Panc1 (cell line): ENCODE measurements around the gene C3orf38. TPM values are rescaled to one million over a fixed set of nuclear protein-coding genes. Genes with fewer than 3 reads are reported as not detected.

Experiments
- ATAC-seq: fragments of 200-7000 bp; cut with Tn5 transposase; 2 replicates; pipeline ENCODE4 v1.9.1; 2020; ENCODE audit warnings: mild to moderate bottlenecking, moderate library complexity
- BruUV-seq: library from RNA; stranded (reverse); fragments of 400-500 nt; replicated peaks from 2 replicates; lab custom pipeline; 2021; lab: Mats Ljungman, UMichigan
- CTCF ChIA-PET: fragments of 300-600 bp; sonication (Branson Sonifier 250); formaldehyde crosslinking; loops from one replicate; lab custom pipeline; 2022; ENCODE audit warnings: antibody characterized with exemption; lab: Charles Lee
- POLR2A ChIA-PET: fragments of 300-600 bp; sonication (Branson Sonifier 250); formaldehyde crosslinking; loops from one replicate; lab custom pipeline; 2022; ENCODE audit warnings: antibody characterized with exemption; lab: Charles Lee
- DNase-seq: peaks from one replicate; pipeline ENCODE4 v3.0.0-alpha.2; 2010; ENCODE audit warnings: low read depth, low spot score
- H3K27ac ChIP-seq: 2 replicates; pipeline ENCODE4 v1.5.1; 2011; ENCODE audit warnings: mild to moderate bottlenecking, low read length, inconsistent platforms
- H3K27me3 ChIP-seq: fragments of 200-500 bp; sonication (Bioruptor generic); 2 replicates; pipeline ENCODE4 v1.6.0; 2014; ENCODE audit warnings: low read length, inconsistent platforms; ENCODE audit not compliant: control insufficient read depth, insufficient read depth
- H3K36me3 ChIP-seq: fragments of 200-500 bp; sonication (Bioruptor generic); 2 replicates; pipeline ENCODE4 v1.5.1; 2014; ENCODE audit warnings: inconsistent platforms, mild to moderate bottlenecking, low read length, moderate library complexity; ENCODE audit not compliant: control insufficient read depth, insufficient read depth
- H3K4me1 ChIP-seq: 2 replicates; pipeline ENCODE4 v1.5.1; 2011; ENCODE audit warnings: inconsistent platforms, mild to moderate bottlenecking, low read length, moderate library complexity; ENCODE audit not compliant: control insufficient read depth, insufficient read depth
- H3K4me3 ChIP-seq, 2 experiments: 2 replicates each; pipeline ENCODE4 v1.5.1; 2011 to 2012; ENCODE audit warnings: low read depth in 2 of 2, low read length in 2 of 2, mild to moderate bottlenecking in 2 of 2, inconsistent platforms in 1 of 2, moderate library complexity in 1 of 2
- H3K9me3 ChIP-seq: fragments of 200-500 bp; sonication (Bioruptor generic); 2 replicates; pipeline ENCODE4 v1.5.1; 2014; ENCODE audit warnings: low read depth, mild to moderate bottlenecking, inconsistent platforms, low read length, moderate library complexity; ENCODE audit not compliant: control insufficient read depth, insufficient read depth
- CTCF ChIP-seq: fragments of 450-650 bp; IDR thresholded peaks from 2 replicates; pipeline ENCODE4 v1.5.1; 2017; ENCODE audit warnings: mild to moderate bottlenecking
- POLR2AphosphoS5 ChIP-seq: IDR thresholded peaks from 2 replicates; pipeline ENCODE4 v1.6.1; 2012; ENCODE audit warnings: mild to moderate bottlenecking, low read depth, low read length, moderate library complexity
- SIN3A ChIP-seq: IDR thresholded peaks from 2 replicates; pipeline ENCODE4 v1.6.1; 2012; ENCODE audit warnings: low read depth, mild to moderate bottlenecking, low read length, moderate library complexity, borderline replicate concordance; ENCODE audit not compliant: insufficient read depth
- TCF7L2 ChIP-seq: IDR thresholded peaks from 2 replicates; pipeline ENCODE4 v1.6.1; 2011; ENCODE audit warnings: mild to moderate bottlenecking, low read depth, low read length, inconsistent platforms
- in situ Hi-C: cut with HindIII; loops from 2 replicates; pipeline ENCODE4 v1.10.0; 2016; ENCODE audit warnings: low sequenced_read_pairs, low pct_unique_long_range_greater_than_20kb
- intact Hi-C: fragments of 100-400 bp; cut with micrococcal nuclease; formaldehyde crosslinking; loops from one replicate; pipeline ENCODE4 v1.10.0; 2022; ENCODE audit not compliant: unreplicated experiment
- total RNA-seq: library from RNA; stranded (reverse); gene quantifications from one replicate; pipeline ENCODE4 v1.2.1, GENCODE V29; 2021; ENCODE audit not compliant: unreplicated experiment
- TF ChIP-seq, protein P1 (sequence below), 2 experiments: IDR thresholded peaks; 2 replicates each; pipeline ENCODE4 v1.6.1; 2011 to 2012; ENCODE audit warnings: low read depth in 2 of 2, control low read depth in 1 of 2, low read length in 1 of 2, mild to moderate bottlenecking in 1 of 2, moderate library complexity in 1 of 2; ENCODE audit not compliant: insufficient read depth in 1 of 2

Gene C3orf38
- total RNA-seq, 1 experiment from 2014 or later = 14.3 TPM

DNA sequence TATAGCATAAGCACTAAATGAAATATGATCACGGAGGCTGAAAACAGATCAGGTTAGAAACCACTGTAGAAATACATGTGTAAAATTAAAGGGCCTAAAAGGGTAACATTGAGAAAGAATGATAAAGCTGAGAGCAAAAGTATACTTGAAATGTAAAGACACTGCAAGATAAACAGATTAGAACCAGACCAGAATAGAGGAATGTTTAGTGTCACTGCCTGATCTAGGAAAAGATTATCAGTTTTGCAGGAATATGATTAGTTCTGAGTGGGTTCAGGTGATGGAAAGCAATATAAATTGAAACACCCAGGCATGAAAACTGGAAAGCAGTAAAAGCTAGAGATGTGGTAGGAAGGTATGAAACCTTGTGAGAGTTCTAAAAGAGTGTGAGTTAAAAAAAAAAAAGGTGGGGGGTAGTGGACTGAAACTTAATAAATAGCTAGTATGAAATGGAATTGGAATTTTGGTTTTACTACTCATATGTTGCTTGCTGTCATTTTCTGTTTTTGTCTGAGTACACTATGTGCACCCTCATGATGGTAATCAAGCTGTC is 16.0 kb upstream of the C3orf38 start:
- DNase-seq (no peak), ATAC-seq (no peak)
- CTCF ChIA-PET = no interaction called here
- H3K27me3 ChIP-seq = no peaks in the 10 kb centered on the region
- no peak overlapping the region for H3K4me3 ChIP-seq
- H3K9me3 ChIP-seq = no peaks in the 10 kb centered on the region
- POLR2A ChIA-PET = no interaction called here
- no TSS peak for BruUV-seq
- no peaks in the 10 kb centered on the region for H3K4me1 ChIP-seq
- peaks cover 4% of the 10 kb centered on the region for H3K36me3 ChIP-seq
- no peak overlapping the region for H3K27ac ChIP-seq
- TF ChIP-seq SIN3A = no peak
- in situ Hi-C loops = no loop called here
- intact Hi-C loops = no loop called here

GRCh38 chr3:88137836-88138235 is 11.9 kb upstream of the C3orf38 start:
- CTCF ChIA-PET = no interaction called here
- ATAC-seq = no peak

More at GRCh38 chr3:88137836-88138235, 11.9 kb upstream of the C3orf38 start:
- no peaks in the 10 kb centered on the region for H3K9me3 ChIP-seq
- H3K27ac ChIP-seq = no peak overlapping the region
- no TSS peak for BruUV-seq
- intact Hi-C loops (no loop called here), in situ Hi-C loops (no loop called here)
- POLR2A ChIA-PET = no interaction called here
- no peak overlapping the region for H3K4me3 ChIP-seq
- H3K36me3 ChIP-seq = peaks cover 8% of the 10 kb centered on the region
- no peaks in the 10 kb centered on the region for H3K4me1 ChIP-seq
- TF ChIP-seq, protein P1, sequence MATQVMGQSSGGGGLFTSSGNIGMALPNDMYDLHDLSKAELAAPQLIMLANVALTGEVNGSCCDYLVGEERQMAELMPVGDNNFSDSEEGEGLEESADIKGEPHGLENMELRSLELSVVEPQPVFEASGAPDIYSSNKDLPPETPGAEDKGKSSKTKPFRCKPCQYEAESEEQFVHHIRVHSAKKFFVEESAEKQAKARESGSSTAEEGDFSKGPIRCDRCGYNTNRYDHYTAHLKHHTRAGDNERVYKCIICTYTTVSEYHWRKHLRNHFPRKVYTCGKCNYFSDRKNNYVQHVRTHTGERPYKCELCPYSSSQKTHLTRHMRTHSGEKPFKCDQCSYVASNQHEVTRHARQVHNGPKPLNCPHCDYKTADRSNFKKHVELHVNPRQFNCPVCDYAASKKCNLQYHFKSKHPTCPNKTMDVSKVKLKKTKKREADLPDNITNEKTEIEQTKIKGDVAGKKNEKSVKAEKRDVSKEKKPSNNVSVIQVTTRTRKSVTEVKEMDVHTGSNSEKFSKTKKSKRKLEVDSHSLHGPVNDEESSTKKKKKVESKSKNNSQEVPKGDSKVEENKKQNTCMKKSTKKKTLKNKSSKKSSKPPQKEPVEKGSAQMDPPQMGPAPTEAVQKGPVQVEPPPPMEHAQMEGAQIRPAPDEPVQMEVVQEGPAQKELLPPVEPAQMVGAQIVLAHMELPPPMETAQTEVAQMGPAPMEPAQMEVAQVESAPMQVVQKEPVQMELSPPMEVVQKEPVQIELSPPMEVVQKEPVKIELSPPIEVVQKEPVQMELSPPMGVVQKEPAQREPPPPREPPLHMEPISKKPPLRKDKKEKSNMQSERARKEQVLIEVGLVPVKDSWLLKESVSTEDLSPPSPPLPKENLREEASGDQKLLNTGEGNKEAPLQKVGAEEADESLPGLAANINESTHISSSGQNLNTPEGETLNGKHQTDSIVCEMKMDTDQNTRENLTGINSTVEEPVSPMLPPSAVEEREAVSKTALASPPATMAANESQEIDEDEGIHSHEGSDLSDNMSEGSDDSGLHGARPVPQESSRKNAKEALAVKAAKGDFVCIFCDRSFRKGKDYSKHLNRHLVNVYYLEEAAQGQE (IDR thresholded peaks at IDR 0.05; ENCODE audit: insufficient read depth in 1 of 2, low read depth in 2 of 2, low read length in 1 of 2) = no peak
- TF ChIP-seq TCF7L2 (no peak), CTCF (no peak), SIN3A (no peak), POLR2AphosphoS5 (no peak)
- no peaks in the 10 kb centered on the region for H3K27me3 ChIP-seq
- DNase-seq = no peak
